Gastrocnemius medialis (tissue), 4 donors: Measurements from ENCODE around the gene MMD2. TPM values are rescaled to one million over a fixed set of nuclear protein-coding genes. Genes with fewer than 3 reads are reported as not detected.
"Not testable (repeated sequence)": the region's sequence is repeated elsewhere in the genome, so short reads cannot be mapped to it uniquely, and the experiment has no call there.

ENCODE experiments used
- ATAC-seq, 2 donors: fragments of 150-250 bp; one replicate each; pipeline ENCODE4 v1.9.1; 2016
- DNase-seq, 2 donors: peaks; one replicate each; pipeline ENCODE4 v3.0.0-alpha.2; 2019
- H3K27ac ChIP-seq, 4 donors: fragments of 200-600 bp; sonication (generic); 1 replicate in 1 of 4; 2 replicates in 3 of 4; pipeline ENCODE4 v1.5.1; 2016 to 2018; ENCODE audit warnings: mild to moderate bottlenecking in 2 of 4, moderate library complexity in 1 of 4
- H3K27me3 ChIP-seq, 3 donors: fragments of 200-600 bp; sonication (generic) in 2 of 3; 1 replicate in 1 of 3; 2 replicates in 2 of 3; pipeline versions ENCODE4 v1.5.1 to v1.6.0; 2016 to 2019; ENCODE audit warnings: mild to moderate bottlenecking in 1 of 3, moderate library complexity in 1 of 3
- H3K36me3 ChIP-seq, 2 donors: fragments of 200-600 bp; sonication (generic) in 1 of 2; one replicate each; pipeline ENCODE4 v1.5.1; 2017 to 2018
- H3K4me1 ChIP-seq, 2 donors: fragments of 200-600 bp; sonication (generic) in 1 of 2; one replicate each; pipeline ENCODE4 v1.5.1; 2016 to 2017; ENCODE audit warnings: mild to moderate bottlenecking in 2 of 2
- H3K4me3 ChIP-seq, 4 donors: fragments of 200-600 bp; sonication (generic) in 3 of 4; 1 replicate in 1 of 4; 2 replicates in 3 of 4; pipeline ENCODE4 v1.5.1; 2016 to 2019; ENCODE audit warnings: mild to moderate bottlenecking in 2 of 4
- H3K9me3 ChIP-seq, 3 donors: fragments of 200-600 bp; sonication (generic) in 2 of 3; 1 replicate in 1 of 3; 2 replicates in 2 of 3; pipeline ENCODE4 v1.5.1; 2016 to 2019
- CTCF ChIP-seq, 5 experiments: fragments of 450-650 bp in 3 of 5; fragments of 200-600 bp in 2 of 5; sonication (generic) in 2 of 5; IDR thresholded peaks in 4 of 5; conservative IDR thresholded peaks in 1 of 5; 1 replicate in 4 of 5; 2 replicates in 1 of 5; pipeline ENCODE4 v1.5.1; 2016 to 2019; ENCODE audit warnings: antibody characterized with exemption in 5 of 5, mild to moderate bottlenecking in 3 of 5, moderate library complexity in 3 of 5
- POLR2A ChIP-seq, 2 donors: fragments of 450-650 bp; IDR thresholded peaks; one replicate each; pipeline ENCODE4 v1.6.1; 2017; ENCODE audit warnings: antibody characterized with exemption in 2 of 2, mild to moderate bottlenecking in 2 of 2, moderate library complexity in 2 of 2
- in situ Hi-C, 4 donors: fragments of 200-750 bp; cut with MboI; loops; one replicate each; pipeline versions ENCODE4 v1.15.0 to v1.8.0; 2017; ENCODE audit warnings: low sequenced_read_pairs in 4 of 4
- intact Hi-C: fragments of 100-400 bp; cut with DNase I; formaldehyde crosslinking; loops from one replicate; pipeline ENCODE4 v1.15.1; 2023; ENCODE audit warnings: low total_unique reads
- total RNA-seq, 4 donors: library from RNA; depleted of rRNA; stranded (reverse); fragments of >200 nt; gene quantifications; one replicate each; pipeline versions ENCODE4 v1.1.0 to v1.2.3, GENCODE V29; 2016

The MMD2 gene
- total RNA-seq, 4 donors from 2014 or later, result not detected

GRCh38 chr7:4995429-4995969, 36.5 kb upstream of the MMD2 start:
- no peak overlapping the region for H3K4me3 ChIP-seq
- DNase-seq (no peak), ATAC-seq (no peak)
- H3K27ac ChIP-seq, result no peak overlapping the region
- H3K4me1 ChIP-seq, result no peaks in the 10 kb centered on the region
- intact Hi-C loops (no loop called here), in situ Hi-C loops (no loop called here)
- H3K27me3 ChIP-seq, result no peaks in the 10 kb centered on the region
- H3K36me3 ChIP-seq, result peaks cover 0 to 34% of the 10 kb centered on the region in 2 donors
- no peaks in the 10 kb centered on the region for H3K9me3 ChIP-seq
- TF ChIP-seq CTCF (IDR thresholded peaks at IDR 0.05 in 4 of 5, conservative IDR thresholded peaks at IDR 0.05 in 1 of 5) (no peak), POLR2A (IDR thresholded peaks at IDR 0.05) (no peak)

DNA sequence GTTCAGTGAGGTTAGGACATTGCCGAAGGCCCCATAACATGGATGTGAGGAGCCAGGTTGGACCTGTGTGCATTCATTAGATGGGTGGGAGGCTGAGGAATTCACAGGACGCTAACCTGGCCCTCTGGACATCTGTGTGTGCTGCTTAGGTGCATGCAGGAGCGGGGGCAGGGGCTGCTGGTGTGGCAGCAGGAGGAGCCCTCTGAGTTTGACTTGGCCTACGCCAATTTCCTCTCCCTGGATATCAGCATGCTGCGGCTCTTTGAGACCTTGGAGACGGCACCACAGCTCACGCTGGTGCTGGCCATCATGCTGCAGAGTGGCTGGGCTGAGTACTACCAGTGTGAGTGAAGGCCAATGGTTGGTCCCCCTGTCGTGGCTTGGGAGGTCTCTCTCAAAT, 34.5 kb upstream of the MMD2 start:
- in situ Hi-C loops (no loop called here), intact Hi-C loops (no loop called here)
- Histone ChIP-seq H3K27me3 (no peaks in the 10 kb centered on the region), H3K4me3 (no peak overlapping the region), H3K36me3 (peaks cover 0 to 41% of the 10 kb centered on the region in 2 donors), H3K9me3 (no peaks in the 10 kb centered on the region), H3K4me1 (no peaks in the 10 kb centered on the region), H3K27ac (no peak overlapping the region)
- TF ChIP-seq CTCF (IDR thresholded peaks at IDR 0.05 in 4 of 5, conservative IDR thresholded peaks at IDR 0.05 in 1 of 5) (no peak), POLR2A (IDR thresholded peaks at IDR 0.05) (no peak)
- DNase-seq, result no peak
- no peak for ATAC-seq

GRCh38 chr7:4982741-4983140, 23.8 kb upstream of the MMD2 start:
- H3K4me3 ChIP-seq, intact Hi-C loops, H3K4me1 ChIP-seq, DNase-seq, H3K9me3 ChIP-seq, ATAC-seq, in situ Hi-C loops, H3K27me3 ChIP-seq, H3K27ac ChIP-seq: not testable (repeated sequence)
- H3K36me3 ChIP-seq, result peaks cover 0 to 39% of the 10 kb centered on the region in 2 donors

DNA sequence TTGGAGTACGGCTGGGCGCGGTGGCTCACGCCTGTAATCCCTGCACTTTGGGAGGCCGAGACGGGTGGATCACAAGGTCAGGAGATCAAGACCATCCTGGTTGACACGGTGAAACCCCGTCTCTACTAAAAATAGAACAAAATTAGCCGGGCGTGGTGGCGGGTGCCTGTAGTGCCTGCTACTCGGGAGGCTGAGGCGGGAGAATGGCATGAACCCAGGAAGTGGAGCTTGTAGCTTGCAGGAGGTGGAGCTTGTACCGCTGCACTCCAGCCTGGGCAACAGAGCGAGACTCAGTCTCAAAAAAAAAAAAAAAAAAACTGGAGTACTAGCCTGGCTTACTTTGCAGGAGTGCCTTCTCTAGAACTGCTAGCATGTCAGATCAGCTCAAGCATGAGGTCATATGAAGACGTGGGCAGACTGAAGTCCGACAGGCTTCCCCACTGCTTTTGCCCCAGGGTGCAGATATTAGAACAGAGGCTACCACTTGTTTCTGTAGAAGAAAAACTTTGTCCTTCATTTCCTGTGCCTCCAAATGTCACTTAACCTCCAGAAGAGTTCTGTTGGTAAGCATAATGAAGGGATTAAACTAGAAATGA, 22.4 kb upstream of the MMD2 start:
- H3K4me3 ChIP-seq, intact Hi-C loops, H3K27ac ChIP-seq, in situ Hi-C loops, H3K27me3 ChIP-seq, H3K9me3 ChIP-seq, H3K4me1 ChIP-seq, ATAC-seq, DNase-seq: not testable (repeated sequence)
- peaks cover 0 to 38% of the 10 kb centered on the region in 2 donors for H3K36me3 ChIP-seq

DNA sequence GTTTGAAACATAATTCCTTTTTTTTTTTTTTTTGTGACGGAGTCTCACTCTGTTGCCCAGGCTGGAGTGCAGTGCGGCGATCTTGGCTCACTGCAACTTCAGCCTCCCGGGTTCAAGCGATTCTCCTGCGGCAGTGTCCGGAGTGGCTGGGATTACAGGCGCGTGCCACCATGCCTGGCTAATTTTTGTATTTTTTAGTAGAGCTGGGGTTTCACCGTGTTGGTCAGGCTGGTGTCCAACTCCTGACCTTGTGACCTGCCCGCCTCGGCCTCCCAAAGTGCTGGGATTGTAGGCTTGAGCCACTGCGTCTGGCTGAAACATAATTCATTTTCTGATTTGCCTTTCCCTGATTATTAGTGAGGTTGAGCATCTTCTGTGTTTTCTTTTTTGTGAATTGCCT, 16.6 kb upstream of the MMD2 start:
- H3K4me3 ChIP-seq, DNase-seq, H3K27ac ChIP-seq, H3K9me3 ChIP-seq, H3K27me3 ChIP-seq, ATAC-seq, in situ Hi-C loops, H3K4me1 ChIP-seq: not testable (repeated sequence)
- intact Hi-C loops, result loop anchor here (10.0 kb wide), 1 partner anchor 109 kb away; no protein-coding TSS in a partner anchor
- H3K36me3 ChIP-seq, result peaks cover 0 to 22% of the 10 kb centered on the region in 2 donors

- peak overlapping the region; percentile 72 to 90 (median 82) for H3K27ac ChIP-seq
- peak; percentile 62 to 71 for DNase-seq
- peaks cover 0 to 17% of the 10 kb centered on the region in 2 donors for H3K36me3 ChIP-seq
- peak; percentile 94 for ATAC-seq
- in situ Hi-C loops (no loop called here), intact Hi-C loops (loop anchor here (10.0 kb wide), 1 partner anchor 111 kb away; no protein-coding TSS in a partner anchor)
- no peaks in the 10 kb centered on the region for H3K27me3 ChIP-seq
- peaks cover 0 to 4% of the 10 kb centered on the region in 2 donors for H3K4me1 ChIP-seq
- TF ChIP-seq POLR2A (IDR thresholded peaks at IDR 0.05) (peak; percentile 38 to 43), CTCF (IDR thresholded peaks at IDR 0.05 in 4 of 5, conservative IDR thresholded peaks at IDR 0.05 in 1 of 5) (peak; percentile 61 to 80 (median 69))
- H3K9me3 ChIP-seq, result no peaks in the 10 kb centered on the region
- peak overlapping the region; percentile 55 to 82 (median 77) for H3K4me3 ChIP-seq
Observed at GRCh38 chr7:4973728-4974198, 14.8 kb upstream of the MMD2 start.

DNA sequence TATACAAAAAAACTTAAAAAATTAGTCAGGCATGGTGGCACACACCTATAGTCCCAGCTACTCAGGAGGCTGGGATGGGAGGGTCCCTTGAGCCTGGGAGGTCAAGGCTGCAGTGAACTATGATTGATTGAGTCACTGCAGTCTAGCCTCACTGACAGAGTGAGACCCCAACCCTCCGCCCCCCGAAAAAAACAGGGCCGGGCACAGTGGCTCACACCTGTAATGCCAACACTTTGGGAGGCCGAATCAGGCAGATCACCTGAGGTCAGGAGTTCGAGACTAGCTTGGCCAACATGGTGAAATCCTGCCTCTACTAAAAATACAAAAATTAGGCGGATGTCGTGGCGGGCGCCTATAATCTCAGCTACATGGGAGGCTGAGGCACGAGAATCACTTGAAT, 13.5 kb upstream of the MMD2 start:
- H3K4me3 ChIP-seq, in situ Hi-C loops, H3K27ac ChIP-seq, ATAC-seq, H3K4me1 ChIP-seq, DNase-seq, H3K9me3 ChIP-seq, H3K36me3 ChIP-seq, H3K27me3 ChIP-seq: not testable (repeated sequence)
- intact Hi-C loops, result loop anchor here (10.0 kb wide), 1 partner anchor 112 kb away; no protein-coding TSS in a partner anchor
